Ramos (cell line): Measurements from ENCODE around the gene DNAH14.
"Not testable (repeated sequence)": the region's sequence is repeated elsewhere in the genome, so short reads cannot be mapped to it uniquely, and the experiment has no call there.

ENCODE experiments used
- in situ Hi-C: fragments of 300-500 bp; cut with MboI; formaldehyde crosslinking; loops from one replicate; pipeline ENCODE4 v1.14.3; 2022; ENCODE audit warnings: low sequenced_read_pairs; ENCODE audit not compliant: unreplicated experiment

Gene DNAH14

GRCh38 chr1:224929335-224930237, at the start of gene DNAH14:
TSS of gene DNAH14 (plus strand) at chr1:224929675. CDS start at chr1:224952703, 23,028 bp downstream.
- in situ Hi-C loops, result no loop called here

DNA sequence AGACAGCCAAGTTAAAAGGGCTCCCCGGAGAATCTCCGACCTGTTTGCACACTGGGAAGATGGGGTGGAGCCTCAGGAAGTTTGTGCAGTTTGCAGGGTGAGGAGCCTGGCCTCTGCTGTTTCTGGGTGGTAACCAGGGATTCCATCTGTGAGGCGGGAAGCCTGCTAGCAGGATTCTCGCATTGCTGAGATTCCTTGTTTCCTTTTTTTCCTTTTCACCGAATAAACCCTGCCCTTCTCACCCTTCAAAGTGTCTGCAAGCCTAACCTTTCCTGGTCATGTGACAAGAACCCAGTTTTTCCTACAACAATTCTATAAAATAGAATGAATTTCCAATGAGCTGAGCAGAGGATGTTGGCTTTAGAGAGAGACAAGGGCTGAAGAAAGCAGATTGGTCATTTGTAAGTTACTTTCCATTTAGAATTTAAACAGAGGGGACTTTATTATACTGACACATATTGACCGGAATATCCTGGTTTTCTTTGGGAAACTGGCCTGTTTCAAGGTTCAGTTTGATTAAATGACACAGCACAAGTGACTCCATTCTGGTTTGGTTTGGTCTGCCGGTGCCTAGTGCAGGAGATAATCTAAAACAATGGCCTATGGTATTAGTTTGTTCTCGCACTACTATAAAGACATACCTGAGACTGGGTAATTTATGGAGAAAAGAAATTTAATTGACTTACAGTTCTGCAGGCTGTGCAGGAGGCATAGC, 48.7 kb upstream of the DNAH14 start:
- in situ Hi-C loops, result no loop called here

DNA sequence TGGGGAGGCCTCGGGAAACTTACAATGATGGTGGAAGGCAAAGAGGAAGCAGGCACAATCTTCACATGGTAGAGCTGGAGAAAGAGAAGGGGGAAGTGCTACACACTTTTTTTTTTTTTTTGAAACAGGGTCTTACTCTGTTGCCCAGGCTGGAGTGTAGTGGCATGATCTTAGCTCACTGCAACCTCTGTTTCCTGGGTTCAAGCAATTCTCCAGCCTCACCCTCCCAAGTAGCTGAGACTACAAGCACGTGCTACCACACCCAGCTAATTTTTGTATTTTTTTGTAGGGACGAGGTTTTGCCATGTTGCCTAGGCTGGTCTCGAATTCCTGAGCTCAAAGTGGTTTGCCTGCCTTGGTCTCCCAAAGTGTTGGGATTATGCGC, 48.2 kb upstream of the DNAH14 start:
- in situ Hi-C loops, result not testable (repeated sequence)

DNA sequence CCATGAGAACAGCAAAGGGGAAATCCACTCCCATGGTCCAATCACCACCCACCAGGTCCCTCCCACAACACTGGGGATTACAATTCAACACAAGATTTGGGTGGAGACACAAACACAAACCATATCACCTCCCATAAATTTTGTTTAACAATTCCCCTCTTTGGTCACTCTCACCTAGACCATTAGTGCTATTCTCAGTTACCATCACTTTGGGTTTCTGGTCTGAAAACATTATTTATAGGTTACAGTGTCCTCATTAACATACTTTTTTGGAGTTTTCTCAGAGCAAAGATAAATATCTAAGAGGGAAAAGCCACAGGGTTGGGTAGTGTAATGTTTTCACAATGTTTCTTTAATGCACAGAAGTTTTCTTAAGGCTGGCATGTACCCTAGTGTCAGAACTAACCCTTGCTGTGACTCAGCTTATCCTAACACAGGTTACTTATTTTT, 47.7 kb upstream of the DNAH14 start:
- in situ Hi-C loops, result no loop called here

GRCh38 chr1:224882264-224882663, 47.2 kb upstream of the DNAH14 start:
- in situ Hi-C loops, result no loop called here

- in situ Hi-C loops, result no loop called here
Observed at GRCh38 chr1:224883091-224883490, 46.4 kb upstream of the DNAH14 start.

DNA sequence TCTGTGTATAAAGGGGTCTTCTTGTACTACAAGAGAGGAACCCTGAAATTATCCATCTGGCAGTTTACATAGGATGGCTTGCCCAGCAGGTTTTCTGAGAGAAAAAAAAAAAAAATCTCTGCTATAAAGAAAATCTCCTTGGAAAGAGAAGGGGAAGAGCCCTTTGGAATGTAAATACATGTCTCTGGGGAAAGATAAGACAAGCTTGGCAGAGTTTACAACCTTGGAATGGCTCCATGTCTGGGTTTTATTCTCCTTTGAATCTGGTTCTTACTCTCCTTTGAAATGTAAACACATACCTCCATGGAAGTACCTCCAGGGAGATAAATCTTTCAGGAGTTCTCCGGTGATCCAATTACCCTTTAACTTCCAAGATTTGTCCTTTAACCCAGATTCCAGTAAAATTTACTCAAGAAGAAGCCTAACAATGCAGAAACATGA, 45.1 kb upstream of the DNAH14 start:
- in situ Hi-C loops, result no loop called here

DNA sequence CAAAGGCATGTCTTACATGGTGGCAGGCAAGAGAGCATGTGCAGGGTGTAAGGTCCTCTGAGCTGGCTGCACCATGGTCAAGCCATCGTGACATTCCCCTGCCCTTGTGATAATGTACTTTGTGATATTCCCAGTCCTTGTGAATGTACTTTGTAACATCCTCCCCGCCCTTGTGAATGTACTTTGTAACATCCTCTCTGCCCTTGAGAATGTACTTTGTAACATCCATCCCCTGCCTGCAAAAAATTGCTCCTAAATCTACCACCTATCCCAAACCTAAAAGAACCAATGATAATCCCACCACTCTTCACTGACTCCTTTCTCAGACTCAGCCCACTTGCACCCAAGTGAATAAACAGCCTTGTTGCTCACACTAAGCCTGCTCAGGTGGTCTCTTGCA, 44.1 kb upstream of the DNAH14 start:
- in situ Hi-C loops, result not testable (repeated sequence)

- in situ Hi-C loops, result no loop called here
Observed at GRCh38 chr1:224894915-224895314, 34.6 kb upstream of the DNAH14 start.

- in situ Hi-C loops, result no loop called here
Observed at GRCh38 chr1:224896130-224896781, 33.2 kb upstream of the DNAH14 start.

DNA sequence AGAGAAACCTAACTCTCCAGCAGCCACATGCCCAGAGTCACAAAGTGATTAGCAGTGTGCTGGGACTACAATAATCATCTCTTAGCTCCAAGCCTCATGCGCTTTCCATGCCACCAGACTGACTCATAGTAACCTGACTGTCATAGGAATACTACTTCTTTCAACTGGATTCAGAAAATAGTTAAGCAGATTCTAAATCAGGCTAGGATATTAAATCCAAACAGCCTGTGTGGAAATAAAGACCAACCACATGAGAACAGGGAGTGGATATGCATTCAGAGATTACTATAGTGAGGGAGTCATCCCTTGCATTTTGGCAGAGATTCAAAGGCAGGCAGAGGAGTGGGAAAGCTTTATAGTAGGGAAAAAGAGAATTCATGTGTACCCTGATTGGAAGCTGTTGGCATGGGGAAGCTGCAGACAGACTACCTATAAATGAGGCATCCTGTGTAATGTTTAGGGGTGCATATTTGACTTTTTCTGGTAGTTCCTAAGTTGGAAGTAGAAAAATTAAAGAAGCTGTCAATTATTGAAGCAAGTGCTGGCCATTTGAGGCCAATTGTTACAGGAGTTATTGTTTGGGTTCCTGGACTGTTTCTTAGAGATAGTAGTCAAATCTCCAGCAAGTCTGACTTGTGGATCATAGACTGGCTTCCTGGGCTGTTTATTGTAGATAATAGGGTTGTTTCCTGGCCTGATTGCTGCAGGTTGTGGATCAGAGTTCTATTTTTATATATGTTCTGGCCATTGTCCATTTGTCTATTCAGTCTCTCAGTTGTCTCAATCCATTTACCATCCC, 31.7 kb upstream of the DNAH14 start:
- in situ Hi-C loops, result no loop called here

DNA sequence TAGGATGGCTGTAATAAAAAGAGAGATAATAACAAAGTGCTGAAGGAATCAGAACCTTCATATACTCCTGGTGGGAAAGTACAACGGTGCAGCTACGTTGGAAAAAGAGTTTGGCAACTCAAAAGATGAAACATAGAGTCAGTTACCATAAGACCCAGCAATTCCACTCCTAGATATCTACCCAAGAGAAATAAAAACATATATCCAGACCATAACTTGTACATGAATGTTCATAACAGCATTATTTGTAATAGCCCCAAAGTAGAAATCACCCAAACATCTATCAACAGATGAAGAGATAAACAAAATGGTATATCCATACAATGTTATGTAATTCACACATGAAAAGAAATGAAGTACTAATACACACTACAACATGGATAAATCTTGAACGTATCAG, 30.5 kb upstream of the DNAH14 start:
- in situ Hi-C loops, result no loop called here

DNA sequence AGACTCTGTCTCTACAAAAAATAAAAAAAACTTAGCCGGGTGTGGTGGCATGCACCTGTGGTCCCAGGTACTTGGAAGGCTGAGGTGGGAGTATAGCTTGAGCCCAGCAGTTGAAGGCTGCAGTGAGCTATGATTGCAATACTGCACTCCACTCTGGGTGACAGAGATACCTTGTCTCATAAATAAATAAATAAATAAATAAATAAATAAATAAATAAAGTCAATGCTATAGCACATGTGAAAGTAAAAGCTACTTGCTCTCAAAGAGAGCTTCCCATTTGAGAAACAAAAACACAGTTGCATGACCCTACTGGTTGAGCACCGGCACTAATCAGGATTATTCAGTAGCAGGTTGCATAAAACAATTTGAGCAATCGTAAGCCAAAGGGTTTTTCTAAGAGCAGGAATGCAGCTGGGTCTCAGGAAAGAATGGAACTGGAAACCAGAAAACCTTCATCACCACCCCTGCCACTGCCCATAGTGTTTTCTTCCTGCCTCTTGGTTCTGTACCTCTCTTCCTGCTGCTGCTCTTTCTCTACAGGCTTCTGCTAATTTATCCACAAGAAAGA, 29.3 kb upstream of the DNAH14 start:
- in situ Hi-C loops, result no loop called here

- in situ Hi-C loops, result no loop called here
Observed at GRCh38 chr1:224901087-224901810, 28.2 kb upstream of the DNAH14 start.

DNA sequence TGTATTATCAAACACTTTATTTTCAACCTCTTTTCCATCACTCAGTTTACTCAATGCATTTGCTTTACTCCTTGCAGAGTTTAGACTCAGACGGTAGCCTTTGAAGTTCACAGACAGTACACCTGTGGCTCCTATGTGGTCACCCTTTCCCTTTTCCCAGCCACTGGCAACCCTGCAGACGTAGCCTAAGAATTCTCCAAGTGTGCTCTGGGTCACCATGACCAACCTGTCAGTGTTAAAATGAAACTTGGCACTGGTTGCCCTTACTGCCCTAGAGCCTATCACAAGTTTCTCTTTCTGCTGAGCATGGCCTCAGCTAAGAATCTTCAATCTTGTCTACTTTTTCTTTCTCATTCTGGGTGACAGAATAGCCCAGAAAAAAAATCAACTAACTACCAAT, 25.5 kb upstream of the DNAH14 start:
- in situ Hi-C loops, result no loop called here

DNA sequence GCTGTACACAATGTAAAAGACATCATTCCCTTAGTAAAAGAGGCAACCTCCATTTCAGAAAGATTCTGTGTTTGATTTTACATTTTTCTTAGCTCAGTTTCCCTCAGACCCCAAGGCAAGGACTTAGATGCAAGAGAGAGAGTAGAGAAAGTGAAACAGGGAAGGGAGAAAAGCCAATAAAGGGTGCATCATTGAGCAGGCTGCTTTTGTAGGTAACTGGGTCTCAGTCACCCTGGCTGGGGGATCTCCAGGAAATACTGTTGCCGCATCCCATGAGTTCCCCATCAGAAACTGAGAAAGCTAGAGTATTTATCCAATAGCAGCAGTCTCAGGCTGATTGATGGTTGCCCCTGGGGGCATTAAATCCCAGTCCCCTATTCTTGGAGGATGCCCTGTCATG, 23.1 kb upstream of the DNAH14 start:
- in situ Hi-C loops, result no loop called here

- in situ Hi-C loops, result no loop called here
Observed at GRCh38 chr1:224911217-224911616, 18.3 kb upstream of the DNAH14 start.

- in situ Hi-C loops, result no loop called here
Observed at GRCh38 chr1:224914292-224914900, 15.1 kb upstream of the DNAH14 start.

GRCh38 chr1:224919508-224919907, 10.0 kb upstream of the DNAH14 start:
- in situ Hi-C loops, result no loop called here
